Ovary (tissue), 9 donors: ENCODE measurements around the gene CEP112. TPM values are rescaled to one million over a fixed set of nuclear protein-coding genes. Genes with fewer than 3 reads are reported as not detected.
A peak's percentile ranks its signal among the peaks of the same experiment; 100 is the strongest.

ENCODE experiments used
- DNase-seq, 5 donors: peaks; one replicate each; pipeline ENCODE4 v3.0.0-alpha.2; 2019 to 2020
- H3K27ac ChIP-seq, 2 donors: fragments of 200-600 bp; one replicate each; pipeline versions ENCODE4 v1.5.1 to v1.8.0; 2019 to 2022
- H3K27me3 ChIP-seq: fragments of 200-600 bp; one replicate; pipeline ENCODE4 v1.8.0; 2022
- H3K36me3 ChIP-seq: fragments of 200-600 bp; sonication (generic); one replicate; pipeline ENCODE4 v1.5.1; 2019
- H3K4me1 ChIP-seq: one replicate; pipeline ENCODE4 v1.8.1; 2013; ENCODE audit warnings: mild to moderate bottlenecking, moderate library complexity; ENCODE audit not compliant: insufficient read depth
- H3K4me3 ChIP-seq: fragments of 200-600 bp; sonication (generic); one replicate; pipeline ENCODE4 v1.5.1; 2017
- H3K9me3 ChIP-seq, 2 donors: fragments of 200-600 bp in 1 of 2; sonication (generic) in 1 of 2; one replicate each; pipeline versions ENCODE4 v1.5.1 to v1.8.1; 2013 to 2019; ENCODE audit warnings: mild to moderate bottlenecking in 1 of 2, moderate library complexity in 1 of 2
- EP300 ChIP-seq: sonication (generic); formaldehyde crosslinking; IDR thresholded peaks from one replicate; pipeline ENCODE4 v1.6.1; 2017; ENCODE audit warnings: antibody characterized with exemption
- POLR2A ChIP-seq: fragments of 450-650 bp; IDR thresholded peaks from one replicate; pipeline ENCODE4 v1.6.1; 2017; ENCODE audit warnings: antibody characterized with exemption, mild to moderate bottlenecking, moderate library complexity
- WGBS, 3 donors: extraction: QIAGEN DNeasy Blood & Tissue Kit in 1 of 3; methylation state at CpG; one replicate each; pipeline versions ENCODE4 v1.1.5 to v1.1.7; 2013 to 2017; 5-methylcytosine and 5-hydroxymethylcytosine counted together
- intact Hi-C, 4 donors: fragments of 100-400 bp; cut with DNase I; formaldehyde crosslinking; loops; one replicate each; pipeline versions ENCODE4 v1.11.0 to v1.15.1; 2022 to 2023
- polyA plus RNA-seq, 2 donors: library from polyadenylated mRNA; stranded (reverse); fragments of 200-250 nt in 1 of 2; fragments of 350-450 nt in 1 of 2; fragmentation: Illumina TruSeq in 1 of 2; extraction: RNeasy Lipid Tissue Mini Kit (QIAGEN cat#74804) in 1 of 2; gene quantifications; one replicate each; pipeline ENCODE4 v1.2.3, GENCODE V29; 2013 to 2014
- total RNA-seq, 7 donors: library from RNA; depleted of rRNA in 2 of 7; stranded (reverse); fragments of >200 nt in 2 of 7; fragmentation: NEBNext Ultra II Directional in 3 of 7; extraction: Animal tissue kit (Norgen Biotek cat#: 25700) in 3 of 7; gene quantifications; one replicate each; pipeline versions ENCODE4 v1.1.0 to v1.2.4, GENCODE V29; 2016 to 2023
- TF ChIP-seq, protein P1 (sequence below), 3 donors: fragments of 450-650 bp in 2 of 3; fragments of 200-600 bp in 1 of 3; IDR thresholded peaks; one replicate each; pipeline versions ENCODE4 v1.5.1 to v1.8.0; 2016 to 2022; ENCODE audit warnings: antibody characterized with exemption in 3 of 3, mild to moderate bottlenecking in 1 of 3
- donor health status: DM: no; HTN: no; CAD: no; lungs with moderate emphysema.
- donor health status: DM: no; HTN: no; CAD: no.
- donor health status: Bipolar disorder and iron deficiency.
- donor health status: DM: yes; HTN: yes; CAD: no.
- donor health status: DM: no; HTN: no; CAD: no.
- donor health status: DM: yes; HTN: yes; CAD: no.

The CEP112 gene
- total and polyA plus RNA-seq, 9 donors, result 9.3 to 25.5 (median 16.9) TPM

DNA sequence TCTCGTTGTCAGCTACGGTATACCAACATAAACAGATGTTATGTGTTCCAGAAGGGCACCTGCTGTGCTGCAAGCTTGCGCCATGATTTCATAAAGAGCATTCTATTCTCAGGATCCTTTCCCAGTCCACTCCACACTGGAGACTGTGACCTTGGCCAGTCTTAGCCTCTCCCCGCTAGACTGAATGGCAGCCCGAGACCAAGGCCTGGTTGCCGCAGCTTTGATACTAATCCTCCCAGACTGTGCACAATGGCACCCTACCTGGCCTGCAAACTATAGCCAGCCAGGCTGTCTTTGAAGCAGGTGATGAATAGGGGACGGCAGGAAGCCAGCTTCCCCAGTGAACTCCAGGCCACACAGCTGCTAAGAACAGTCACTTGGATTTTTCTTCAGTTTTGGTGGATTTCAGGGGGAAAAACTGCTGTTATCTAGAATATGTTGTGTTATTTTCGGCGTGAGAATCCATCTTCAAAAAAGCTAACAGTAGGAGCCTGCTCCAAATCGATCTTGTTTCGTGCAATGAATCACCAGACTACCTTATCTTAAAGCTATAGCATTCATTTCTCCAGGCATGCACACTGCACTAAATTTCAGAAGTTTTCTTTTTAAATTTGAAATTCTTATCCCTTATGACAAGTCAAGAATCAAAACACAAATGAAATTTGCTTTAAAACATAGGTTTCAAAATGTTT, 289.0 kb downstream of the CEP112 start:
- Histone ChIP-seq H3K4me3 (no peak overlapping the region), H3K4me1 (no peaks in the 10 kb centered on the region), H3K27ac (no peak overlapping the region), H3K36me3 (no peaks in the 10 kb centered on the region), H3K9me3 (no peaks in the 10 kb centered on the region), H3K27me3 (no peaks in the 10 kb centered on the region)
- TF ChIP-seq POLR2A (no peak), EP300 (no peak)
- TF ChIP-seq, protein P1, sequence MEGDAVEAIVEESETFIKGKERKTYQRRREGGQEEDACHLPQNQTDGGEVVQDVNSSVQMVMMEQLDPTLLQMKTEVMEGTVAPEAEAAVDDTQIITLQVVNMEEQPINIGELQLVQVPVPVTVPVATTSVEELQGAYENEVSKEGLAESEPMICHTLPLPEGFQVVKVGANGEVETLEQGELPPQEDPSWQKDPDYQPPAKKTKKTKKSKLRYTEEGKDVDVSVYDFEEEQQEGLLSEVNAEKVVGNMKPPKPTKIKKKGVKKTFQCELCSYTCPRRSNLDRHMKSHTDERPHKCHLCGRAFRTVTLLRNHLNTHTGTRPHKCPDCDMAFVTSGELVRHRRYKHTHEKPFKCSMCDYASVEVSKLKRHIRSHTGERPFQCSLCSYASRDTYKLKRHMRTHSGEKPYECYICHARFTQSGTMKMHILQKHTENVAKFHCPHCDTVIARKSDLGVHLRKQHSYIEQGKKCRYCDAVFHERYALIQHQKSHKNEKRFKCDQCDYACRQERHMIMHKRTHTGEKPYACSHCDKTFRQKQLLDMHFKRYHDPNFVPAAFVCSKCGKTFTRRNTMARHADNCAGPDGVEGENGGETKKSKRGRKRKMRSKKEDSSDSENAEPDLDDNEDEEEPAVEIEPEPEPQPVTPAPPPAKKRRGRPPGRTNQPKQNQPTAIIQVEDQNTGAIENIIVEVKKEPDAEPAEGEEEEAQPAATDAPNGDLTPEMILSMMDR (IDR thresholded peaks at IDR 0.05), result no peak
- 29 to 44% (median 34%) methylated on average over 11 of the region's 11 CpGs for WGBS, 3 donors
- intact Hi-C loops, result no loop called here
- peak in 1 of 5 donors; percentile 13 for DNase-seq

DNA sequence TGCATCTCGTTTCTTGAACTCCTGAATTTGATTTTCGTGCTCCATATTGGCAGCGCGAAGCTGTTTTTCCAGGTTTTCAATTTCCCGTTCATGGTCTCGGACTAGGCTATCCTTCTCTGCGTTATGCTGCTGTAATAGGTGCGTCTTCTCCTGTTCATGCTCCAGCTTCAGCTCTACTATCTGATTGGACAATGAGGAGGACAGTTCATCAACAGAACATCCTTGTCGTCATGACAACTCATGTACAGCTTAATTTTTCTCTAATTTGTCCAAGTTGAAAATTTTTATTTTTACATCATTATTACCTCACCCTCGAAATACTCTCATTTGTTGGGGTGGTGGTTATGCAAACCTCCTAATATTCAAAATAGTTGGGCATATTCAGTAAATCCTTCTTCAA, 289.8 kb downstream of the CEP112 start:
- H3K27ac ChIP-seq, result no peak overlapping the region
- H3K27me3 ChIP-seq, result no peaks in the 10 kb centered on the region
- H3K9me3 ChIP-seq, result no peaks in the 10 kb centered on the region
- H3K36me3 ChIP-seq, result no peaks in the 10 kb centered on the region
- TF ChIP-seq, protein P1 (IDR thresholded peaks at IDR 0.05), result no peak
- no peak for TF ChIP-seq POLR2A
- TF ChIP-seq EP300, result no peak
- intact Hi-C loops, result no loop called here
- WGBS, 3 donors, result 97 to 98% (median 98%) methylated on average over 10 of the region's 10 CpGs
- no peaks in the 10 kb centered on the region for H3K4me1 ChIP-seq
- no peak overlapping the region for H3K4me3 ChIP-seq
- DNase-seq, result no peak

DNA sequence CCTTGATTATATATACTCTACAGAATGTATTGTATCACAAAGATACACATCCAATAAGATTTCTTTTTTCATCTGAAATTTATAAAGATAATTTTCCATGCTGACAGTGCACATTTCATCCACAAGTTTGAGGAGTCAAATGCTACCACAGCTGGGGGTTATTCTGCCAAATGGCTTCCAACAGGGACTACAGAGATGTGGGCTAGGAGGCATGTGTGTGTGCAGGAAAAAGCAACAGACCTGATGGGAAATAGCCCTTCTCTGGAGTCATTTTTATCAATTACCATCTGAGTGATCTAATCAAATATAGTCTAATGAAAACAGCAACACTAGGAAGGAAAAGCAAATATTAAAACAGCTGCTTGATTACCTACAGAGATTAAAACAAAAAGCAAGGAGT, 290.5 kb downstream of the CEP112 start:
- no peak for DNase-seq
- no peaks in the 10 kb centered on the region for H3K27me3 ChIP-seq
- intact Hi-C loops, result no loop called here
- H3K9me3 ChIP-seq, result no peaks in the 10 kb centered on the region
- no peak overlapping the region for H3K27ac ChIP-seq
- TF ChIP-seq POLR2A, result no peak
- TF ChIP-seq, protein P1 (IDR thresholded peaks at IDR 0.05), result no peak
- TF ChIP-seq EP300, result no peak
- no peak overlapping the region for H3K4me3 ChIP-seq
- H3K4me1 ChIP-seq, result peaks cover 2% of the 10 kb centered on the region
- no peaks in the 10 kb centered on the region for H3K36me3 ChIP-seq

DNA sequence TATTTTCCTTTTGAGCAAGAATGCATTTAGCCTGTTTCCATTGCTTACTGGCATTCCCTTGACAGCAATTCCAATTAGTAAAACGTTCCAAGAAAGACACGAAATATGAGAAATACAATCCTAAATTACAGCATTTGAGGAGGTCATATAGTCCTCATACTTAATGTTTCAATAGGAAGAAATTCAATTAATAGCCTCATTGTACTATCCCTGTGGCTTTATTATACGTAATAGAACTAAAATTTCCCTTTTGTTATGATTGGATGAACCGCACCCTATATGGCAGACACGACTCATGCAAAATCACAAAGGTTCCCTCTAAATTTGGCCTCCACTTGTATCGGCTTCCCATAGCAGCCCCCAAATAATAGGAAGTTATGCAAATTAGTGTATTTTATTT, 291.7 kb downstream of the CEP112 start:
- Histone ChIP-seq H3K27me3 (no peaks in the 10 kb centered on the region), H3K4me3 (no peak overlapping the region), H3K4me1 (peaks cover 2% of the 10 kb centered on the region), H3K27ac (no peak overlapping the region), H3K36me3 (no peaks in the 10 kb centered on the region), H3K9me3 (no peaks in the 10 kb centered on the region)
- WGBS, 3 donors, result 92 to 97% (median 97%) methylated on average over 6 of the region's 6 CpGs
- DNase-seq, result no peak
- TF ChIP-seq, protein P1 (IDR thresholded peaks at IDR 0.05), result no peak
- TF ChIP-seq POLR2A (no peak), EP300 (no peak)
- intact Hi-C loops, result no loop called here
